HS-27A (cell line): Measurements from ENCODE around the gene SKIL.

Experiments
- DNase-seq: peaks from one replicate; pipeline ENCODE4 v3.0.0-alpha.2; 2012; ENCODE audit warnings: low read depth, missing footprints

Gene SKIL

GRCh38 chr3:170405101-170405500 lies 47.6 kb downstream of the SKIL start:
- no peak for DNase-seq

- no peak for DNase-seq
These were observed 53.0 kb downstream of the SKIL start for GRCh38 chr3:170410428-170411029.

GRCh38 chr3:170413291-170413690 lies 55.8 kb downstream of the SKIL start:
- no peak for DNase-seq

GRCh38 chr3:170414202-170414663 lies 56.7 kb downstream of the SKIL start:
- DNase-seq = peak; percentile 80

- no peak for DNase-seq
These were observed 59.6 kb downstream of the SKIL start for GRCh38 chr3:170417090-170417489.

GRCh38 chr3:170418422-170419398 lies 61.2 kb downstream of the SKIL start, which contains the start of gene CLDN11:
Gene CLDN11 (plus strand): TSS chr3:170418868. CDS start chr3:170419067, 199 bp downstream.
- no peak for DNase-seq

GRCh38 chr3:170419557-170420087 lies 62.1 kb downstream of the SKIL start:
- DNase-seq = no peak

- DNase-seq = no peak
These were observed 62.8 kb downstream of the SKIL start for GRCh38 chr3:170420307-170420821.

GRCh38 chr3:170421111-170421641 lies 63.7 kb downstream of the SKIL start:
- no peak for DNase-seq

GRCh38 chr3:170421758-170422157 lies 64.2 kb downstream of the SKIL start:
- no peak for DNase-seq

- no peak for DNase-seq
These were observed 65.6 kb downstream of the SKIL start for GRCh38 chr3:170423001-170423615.

- DNase-seq = no peak
These were observed 67.4 kb downstream of the SKIL start for GRCh38 chr3:170424879-170425278.

GRCh38 chr3:170425491-170426239 lies 68.2 kb downstream of the SKIL start:
- no peak for DNase-seq

GRCh38 chr3:170426240-170426797 lies 68.8 kb downstream of the SKIL start:
- no peak for DNase-seq

GRCh38 chr3:170428095-170428494 lies 70.6 kb downstream of the SKIL start:
- no peak for DNase-seq

- DNase-seq = no peak
These were observed 71.5 kb downstream of the SKIL start for GRCh38 chr3:170429050-170429449.

- no peak for DNase-seq
These were observed 73.5 kb downstream of the SKIL start for GRCh38 chr3:170431054-170431453.

- no peak for DNase-seq
These were observed 74.9 kb downstream of the SKIL start for GRCh38 chr3:170432416-170432815.

- no peak for DNase-seq
These were observed 79.2 kb downstream of the SKIL start for GRCh38 chr3:170436697-170437096.

GRCh38 chr3:170437176-170437575 lies 79.7 kb downstream of the SKIL start:
- no peak for DNase-seq
